CD4-positive, alpha-beta memory T cell (primary cell): ENCODE measurements around the gene MIEN1. TPM values are rescaled to one million over a fixed set of nuclear protein-coding genes. Genes with fewer than 3 reads are reported as not detected.

ENCODE experiments used
- CTCF ChIA-PET: fragments of 350-600 bp; sonication (Branson Sonifier 250); formaldehyde crosslinking; loops from one replicate; lab custom pipeline; 2021; ENCODE audit warnings: inconsistent platforms; ENCODE audit not compliant: partially characterized antibody; lab: Charles Lee
- POLR2A ChIA-PET: fragments of 350-600 bp; sonication (Branson Sonifier 250); formaldehyde crosslinking; loops from one replicate; lab custom pipeline; 2021; ENCODE audit not compliant: partially characterized antibody; lab: Charles Lee
- DNase-seq, 5 donors: peaks; one replicate each; pipeline versions ENCODE4 v3.0.0 to v3.0.0-alpha.2; 2020 to 2022; ENCODE audit warnings: mixed read lengths in 1 of 5
- H3K27ac ChIP-seq: one replicate; pipeline ENCODE4 v1.7.0; 2013; ENCODE audit warnings: low read depth, low read length
- H3K27me3 ChIP-seq: 2 replicates; pipeline ENCODE4 v1.7.0; 2013; ENCODE audit warnings: mild to moderate bottlenecking, low read length, moderate library complexity; ENCODE audit not compliant: insufficient read depth
- H3K36me3 ChIP-seq: 2 replicates; pipeline ENCODE4 v1.7.0; 2013; ENCODE audit warnings: mild to moderate bottlenecking, low read length, moderate library complexity; ENCODE audit not compliant: insufficient read depth
- H3K4me1 ChIP-seq: 2 replicates; pipeline ENCODE4 v1.7.0; 2013; ENCODE audit warnings: mild to moderate bottlenecking, low read length, moderate library complexity; ENCODE audit not compliant: insufficient read depth
- H3K4me3 ChIP-seq, 2 donors: one replicate each; pipeline ENCODE4 v1.7.0; 2013; ENCODE audit warnings: low read length in 2 of 2, mild to moderate bottlenecking in 1 of 2
- H3K9me3 ChIP-seq, 2 donors: one replicate each; pipeline ENCODE4 v1.7.0; 2013; ENCODE audit warnings: low read length in 2 of 2, control low read depth in 1 of 2; ENCODE audit not compliant: control insufficient read depth in 1 of 2
- H3K27ac Mint-ChIP-seq, 7 donors: one replicate each; pipeline ENCODE4 v1.8.0; 2020 to 2021; ENCODE audit warnings: mixed read lengths in 7 of 7, mild to moderate bottlenecking in 6 of 7, inconsistent platforms in 3 of 7, moderate library complexity in 3 of 7
- H3K27me3 Mint-ChIP-seq, 2 donors: one replicate each; pipeline ENCODE4 v1.8.0; 2020 to 2021; ENCODE audit warnings: mixed read lengths in 2 of 2
- H3K36me3 Mint-ChIP-seq, 2 donors: one replicate each; pipeline ENCODE4 v1.8.0; 2020 to 2021; ENCODE audit warnings: mixed read lengths in 2 of 2, inconsistent platforms in 1 of 2, mild to moderate bottlenecking in 1 of 2
- H3K4me1 Mint-ChIP-seq, 4 donors: one replicate each; pipeline ENCODE4 v1.8.0; 2020 to 2021; ENCODE audit warnings: mixed read lengths in 4 of 4, mild to moderate bottlenecking in 1 of 4
- H3K4me3 Mint-ChIP-seq, 8 donors: one replicate each; pipeline ENCODE4 v1.8.0; 2020 to 2021; ENCODE audit warnings: mixed read lengths in 8 of 8, mild to moderate bottlenecking in 7 of 8, moderate library complexity in 6 of 8, inconsistent platforms in 3 of 8
- H3K9me3 Mint-ChIP-seq, 8 donors: one replicate each; pipeline ENCODE4 v1.8.0; 2020 to 2021; ENCODE audit warnings: mixed read lengths in 8 of 8, mild to moderate bottlenecking in 5 of 8, inconsistent platforms in 3 of 8, moderate library complexity in 1 of 8
- intact Hi-C: fragments of 100-400 bp; cut with micrococcal nuclease; formaldehyde crosslinking; loops from one replicate; pipeline ENCODE4 v1.15.1; 2023
- polyA plus RNA-seq, 2 donors: library from polyadenylated mRNA; unstranded; fragments of 300-500 nt; fragmentation: Illumina TruSeq; gene quantifications; one replicate each; pipeline ENCODE4 v1.2.3, GENCODE V29; 2021
- total RNA-seq, 2 experiments: library from RNA; stranded (reverse); gene quantifications; one replicate each; pipeline ENCODE4 v1.2.3, GENCODE V29; 2021

The MIEN1 gene
- total and polyA plus RNA-seq, 4 experiments from 2014 or later, result 35.8 to 96.6 (median 63.3) TPM

DNA sequence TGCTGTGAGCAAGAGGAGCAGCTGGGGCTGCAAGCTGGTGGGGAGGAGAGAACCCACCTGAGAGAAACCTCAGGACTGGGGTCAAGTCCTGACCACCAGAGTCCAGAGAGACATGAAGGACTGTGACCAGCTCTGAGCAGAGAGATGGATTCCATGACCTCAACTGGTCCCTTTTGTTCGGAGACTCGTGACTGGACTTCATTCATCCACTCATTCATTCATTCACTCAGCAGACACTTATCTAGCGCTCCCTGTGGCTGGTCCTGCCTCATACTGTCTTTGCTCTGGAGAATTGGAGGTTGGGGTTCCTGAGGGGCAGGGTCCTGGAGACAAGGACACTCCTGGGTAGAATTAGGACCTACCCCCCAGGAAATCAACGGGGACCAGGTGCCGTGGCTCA, 26.4 kb downstream of the MIEN1 start:
- H3K9me3 Mint-ChIP-seq, result no peaks in the 10 kb centered on the region
- intact Hi-C loops, result no loop called here
- H3K4me1 Mint-ChIP-seq, result peaks cover 13 to 41% (median 27%) of the 10 kb centered on the region in 4 donors
- Histone ChIP-seq H3K9me3 (no peaks in the 10 kb centered on the region), H3K27me3 (no peaks in the 10 kb centered on the region), H3K36me3 (no peaks in the 10 kb centered on the region), H3K4me1 (peaks cover 20% of the 10 kb centered on the region), H3K27ac (no peak overlapping the region), H3K4me3 (no peak overlapping the region)
- ChIA-PET CTCF (no interaction called here), POLR2A (interaction anchor here (1.0 kb wide), 1 partner anchor 16 kb away, joined by 5 read pairs; the partner anchor contains the start of gene PGAP3)
- H3K4me3 Mint-ChIP-seq, result no peak overlapping the region
- no peaks in the 10 kb centered on the region for H3K36me3 Mint-ChIP-seq
- H3K27ac Mint-ChIP-seq, result no peak overlapping the region
- peaks cover 18 to 26% of the 10 kb centered on the region in 2 donors for H3K27me3 Mint-ChIP-seq
- no peak for DNase-seq

DNA sequence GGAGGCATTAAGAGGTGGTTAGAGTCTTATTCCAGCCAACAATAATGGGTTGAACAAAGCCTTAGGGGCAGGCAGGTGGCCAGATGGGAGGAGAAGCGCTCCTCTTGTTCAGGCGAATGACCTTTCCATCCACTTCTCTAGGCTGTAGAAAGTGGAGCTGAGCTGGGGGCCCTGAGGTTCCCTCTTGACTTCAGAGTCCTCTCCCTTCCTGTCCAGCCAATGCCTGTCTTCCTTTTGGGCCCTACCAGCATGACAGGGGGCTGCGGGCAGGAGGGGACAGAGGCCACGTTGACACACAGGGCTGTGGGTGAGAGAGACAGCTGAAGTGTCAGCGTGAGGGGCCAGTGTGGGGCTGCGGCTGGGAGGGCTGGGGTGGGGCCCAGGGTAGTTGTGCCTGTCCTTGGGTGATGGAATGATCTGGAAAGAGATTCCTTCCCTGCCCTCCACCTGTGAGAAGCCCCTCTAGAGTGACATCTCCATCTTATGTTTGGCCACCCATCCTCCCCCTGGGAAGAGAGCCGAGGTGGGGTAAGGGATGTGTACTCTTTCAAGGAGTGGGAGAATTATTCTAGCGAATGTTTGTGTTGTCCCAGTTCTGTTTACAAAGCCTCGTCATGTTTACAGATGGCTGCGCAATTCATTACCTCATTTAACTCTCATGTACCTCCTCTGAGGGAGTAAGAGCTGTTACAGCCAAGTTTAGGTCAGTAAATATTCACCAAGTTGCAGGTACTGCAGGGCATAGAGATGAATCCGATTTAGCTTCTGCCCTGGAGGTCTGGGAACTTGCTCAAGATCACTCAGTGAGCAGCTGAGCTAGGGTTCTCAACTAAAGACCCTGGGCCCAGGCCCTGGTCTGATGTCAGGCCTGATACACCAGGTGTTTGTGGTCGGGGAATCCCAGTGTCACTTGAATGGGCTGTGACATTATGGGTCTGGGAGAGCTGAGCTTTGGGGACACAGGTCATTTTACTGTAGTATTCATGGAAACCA, 27.1 kb downstream of the MIEN1 start:
- no peak overlapping the region for H3K27ac Mint-ChIP-seq
- CTCF ChIA-PET, result no interaction called here

DNA sequence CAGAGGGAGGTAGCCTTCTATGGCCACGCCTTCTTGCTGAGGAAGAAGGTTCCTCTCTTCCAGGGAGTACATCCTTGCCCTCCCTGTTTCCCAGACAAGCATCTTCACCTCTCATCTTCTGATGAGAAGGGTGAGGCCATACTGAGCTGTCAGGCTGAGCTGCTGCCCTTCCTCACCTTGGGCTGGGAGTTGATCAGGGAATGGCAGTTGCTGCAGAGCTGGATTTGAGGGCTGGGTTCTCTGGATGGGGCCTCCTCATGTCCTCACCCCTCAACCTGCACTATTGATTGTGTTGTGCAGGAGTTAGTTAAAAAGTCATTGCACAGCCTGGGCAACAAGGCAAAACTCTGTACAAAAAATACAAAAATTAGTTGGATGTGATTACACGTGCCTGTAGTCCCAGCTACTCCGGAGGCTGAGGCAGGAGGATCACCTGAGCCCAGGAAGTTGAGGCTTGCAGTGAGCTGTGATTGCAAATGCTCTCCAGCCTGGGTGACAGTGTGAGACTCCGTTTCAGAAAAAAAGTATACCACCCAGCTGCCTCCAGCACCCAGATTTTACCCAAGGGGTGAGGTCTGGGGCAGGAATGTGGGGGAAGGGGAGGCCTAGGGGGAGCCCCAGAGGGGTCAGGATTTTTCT, 28.4 kb downstream of the MIEN1 start:
- ChIA-PET CTCF (no interaction called here), POLR2A (interaction anchor here (0.7 kb wide), 2 partner anchors 13 to 28 kb away, joined by 3 read pairs; partner anchors contain the start of gene MIEN1)
- no peak for DNase-seq
- H3K9me3 Mint-ChIP-seq, result no peaks in the 10 kb centered on the region
- no peaks in the 10 kb centered on the region for H3K36me3 ChIP-seq
- peaks cover 3% of the 10 kb centered on the region for H3K27me3 ChIP-seq
- H3K4me3 Mint-ChIP-seq, result no peak overlapping the region
- no peak overlapping the region for H3K27ac Mint-ChIP-seq
- H3K27me3 Mint-ChIP-seq, result peaks cover 25 to 31% of the 10 kb centered on the region in 2 donors
- H3K36me3 Mint-ChIP-seq, result no peaks in the 10 kb centered on the region
- H3K4me3 ChIP-seq, result no peak overlapping the region
- intact Hi-C loops, result no loop called here
- no peak overlapping the region for H3K27ac ChIP-seq
- peaks cover 7 to 37% (median 13%) of the 10 kb centered on the region in 4 donors for H3K4me1 Mint-ChIP-seq
- H3K4me1 ChIP-seq, result peaks cover 6% of the 10 kb centered on the region
- H3K9me3 ChIP-seq, result no peaks in the 10 kb centered on the region

More for the DNA sequence above, 27.1 kb downstream of the MIEN1 start:
- Mint-ChIP-seq H3K36me3 (no peaks in the 10 kb centered on the region), H3K4me3 (peak overlapping the region in 1 of 8 donors; percentile 39), H3K27me3 (peaks cover 19 to 28% of the 10 kb centered on the region in 2 donors), H3K9me3 (no peaks in the 10 kb centered on the region), H3K4me1 (peaks cover 13 to 43% (median 24%) of the 10 kb centered on the region in 4 donors)
- Histone ChIP-seq H3K9me3 (no peaks in the 10 kb centered on the region), H3K27me3 (peaks cover 3% of the 10 kb centered on the region), H3K36me3 (no peaks in the 10 kb centered on the region), H3K4me1 (peaks cover 19% of the 10 kb centered on the region), H3K4me3 (no peak overlapping the region), H3K27ac (no peak overlapping the region)
- DNase-seq, result no peak
- intact Hi-C loops, result no loop called here
- POLR2A ChIA-PET, result interaction anchor here (1.0 kb wide), 1 partner anchor 15 kb away, joined by 5 read pairs; the partner anchor contains the start of gene PGAP3

DNA sequence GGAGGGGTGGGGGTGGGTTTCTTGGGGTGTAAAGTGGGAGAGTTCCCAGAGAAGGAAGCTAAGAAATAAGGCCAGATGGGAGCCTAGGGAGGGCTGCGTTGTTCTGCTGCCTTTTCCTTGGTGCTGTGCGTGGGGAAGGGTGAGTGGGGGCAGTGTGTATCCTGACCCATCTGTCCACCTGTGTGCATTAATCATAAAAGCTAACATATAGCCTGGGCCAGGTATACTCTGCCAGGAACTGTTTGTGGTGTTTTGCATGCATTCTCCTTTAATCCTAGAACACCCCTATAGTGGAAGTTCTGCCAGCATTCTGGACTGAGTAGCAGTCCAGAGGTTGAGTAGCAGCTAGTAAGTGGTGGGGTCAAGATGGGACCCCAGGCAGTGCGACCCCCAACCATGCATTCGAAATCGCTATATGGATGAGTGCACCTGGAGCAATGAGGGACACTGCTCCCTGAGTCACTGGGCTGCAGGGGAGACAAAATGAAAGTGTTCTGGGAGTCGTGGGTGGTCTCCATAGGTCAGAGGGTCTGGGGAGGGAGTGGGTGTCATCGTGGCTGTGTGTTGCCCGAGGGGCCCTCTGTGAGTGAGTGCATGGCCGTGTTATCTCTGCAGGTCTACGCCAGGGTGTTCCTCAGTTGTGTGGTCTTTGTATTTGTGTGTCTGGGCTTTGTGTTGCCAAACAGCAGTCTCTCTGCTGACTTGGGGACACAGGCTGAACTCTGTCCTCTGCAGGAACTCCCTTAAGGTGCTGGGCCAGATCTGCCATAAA, 29.1 kb downstream of the MIEN1 start:
- intact Hi-C loops, result no loop called here
- H3K4me1 ChIP-seq, result no peaks in the 10 kb centered on the region
- Mint-ChIP-seq H3K4me1 (peaks cover 4 to 30% (median 7%) of the 10 kb centered on the region in 4 donors), H3K27me3 (peaks cover 25 to 31% of the 10 kb centered on the region in 2 donors), H3K4me3 (peak overlapping the region in 3 of 8 donors; percentile 4 to 25 (median 24)), H3K36me3 (no peaks in the 10 kb centered on the region), H3K9me3 (no peaks in the 10 kb centered on the region), H3K27ac (no peak overlapping the region)
- DNase-seq, result no peak
- no peaks in the 10 kb centered on the region for H3K36me3 ChIP-seq
- H3K27ac ChIP-seq, result no peak overlapping the region
- POLR2A ChIA-PET, result interaction anchor here (0.7 to 1.4 kb wide), 3 partner anchors 13 to 29 kb away, joined by 3 read pairs; partner anchors contain the start of gene MIEN1
- H3K27me3 ChIP-seq, result peaks cover 3% of the 10 kb centered on the region
- no peak overlapping the region for H3K4me3 ChIP-seq
- CTCF ChIA-PET, result no interaction called here
- H3K9me3 ChIP-seq, result no peaks in the 10 kb centered on the region

DNA sequence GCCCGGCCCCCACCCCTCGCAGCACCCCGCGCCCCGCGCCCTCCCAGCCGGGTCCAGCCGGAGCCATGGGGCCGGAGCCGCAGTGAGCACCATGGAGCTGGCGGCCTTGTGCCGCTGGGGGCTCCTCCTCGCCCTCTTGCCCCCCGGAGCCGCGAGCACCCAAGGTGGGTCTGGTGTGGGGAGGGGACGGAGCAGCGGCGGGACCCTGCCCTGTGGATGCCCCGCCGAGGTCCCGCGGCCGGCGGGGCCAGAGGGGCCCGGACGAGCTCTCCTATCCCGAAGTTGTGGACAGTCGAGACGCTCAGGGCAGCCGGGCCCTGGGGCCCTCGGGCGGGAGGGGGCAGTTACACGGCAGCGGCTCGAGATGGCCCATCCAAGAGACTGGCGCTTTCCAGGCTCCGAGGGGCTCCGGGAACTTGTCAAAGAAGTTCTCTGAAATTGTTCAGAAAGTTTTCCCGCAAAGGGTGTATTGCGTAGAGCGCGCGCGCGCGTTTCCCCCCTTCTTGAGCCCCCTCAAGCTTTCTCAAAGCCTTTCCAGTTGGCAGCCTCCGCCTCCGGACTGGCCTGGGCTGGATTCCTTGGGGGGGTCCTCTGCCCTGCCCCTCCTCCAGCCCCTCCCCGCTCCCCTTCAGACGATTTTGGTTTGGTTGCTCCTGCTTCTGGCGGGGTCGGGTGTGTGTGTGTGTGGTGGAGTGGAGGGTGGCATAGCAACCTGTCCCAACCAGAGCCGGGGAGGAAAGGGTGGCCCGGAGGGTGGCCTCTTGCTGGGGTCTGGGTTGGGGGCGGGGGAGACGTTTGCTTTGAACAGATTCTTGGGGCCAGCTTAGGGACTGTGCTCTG, 30.0 kb downstream of the MIEN1 start:
- no peak overlapping the region for H3K27ac Mint-ChIP-seq

DNA sequence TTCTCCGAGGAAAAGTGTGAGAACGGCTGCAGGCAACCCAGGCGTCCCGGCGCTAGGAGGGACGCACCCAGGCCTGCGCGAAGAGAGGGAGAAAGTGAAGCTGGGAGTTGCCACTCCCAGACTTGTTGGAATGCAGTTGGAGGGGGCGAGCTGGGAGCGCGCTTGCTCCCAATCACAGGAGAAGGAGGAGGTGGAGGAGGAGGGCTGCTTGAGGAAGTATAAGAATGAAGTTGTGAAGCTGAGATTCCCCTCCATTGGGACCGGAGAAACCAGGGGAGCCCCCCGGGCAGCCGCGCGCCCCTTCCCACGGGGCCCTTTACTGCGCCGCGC, 30.5 kb downstream of the MIEN1 start, which contains the start of gene ERBB2:
ERBB2 (plus strand) TSS at position 247 of the 330 bp plus-strand sequence. CDS start 175 bp downstream, outside the sequence.
- Mint-ChIP-seq H3K4me1 (peaks cover 4 to 29% (median 7%) of the 10 kb centered on the region in 4 donors), H3K9me3 (no peaks in the 10 kb centered on the region), H3K27ac (peak within 1 kb of the TSS in 1 of 7 donors; percentile 76), H3K4me3 (peak within 1 kb of the TSS in 6 of 8 donors; percentile 36 to 76 (median 42)), H3K27me3 (peaks cover 25 to 31% of the 10 kb centered on the region in 2 donors), H3K36me3 (peaks cover 0 to 2% of the 10 kb centered on the region in 2 donors)
- DNase-seq, result no peak
- Histone ChIP-seq H3K27me3 (peaks cover 3% of the 10 kb centered on the region), H3K4me1 (no peaks in the 10 kb centered on the region), H3K36me3 (no peaks in the 10 kb centered on the region), H3K9me3 (no peaks in the 10 kb centered on the region), H3K27ac (no peak within 1 kb of the TSS), H3K4me3 (no peak within 1 kb of the TSS)
- ChIA-PET CTCF (interaction anchor here (1.0 kb wide), 1 partner anchor 29 kb away, joined by 3 read pairs; no protein-coding TSS in a partner anchor), POLR2A (interaction anchor here (0.6 to 1.4 kb wide), 3 partner anchors 12 to 24 kb away, joined by 3 to 5 read pairs (median 3); partner anchors contain the start of gene PGAP3)
- intact Hi-C loops, result no loop called here

More for the DNA sequence above, 30.0 kb downstream of the MIEN1 start:
- no peak overlapping the region for H3K27ac ChIP-seq
- no peak overlapping the region for H3K4me3 ChIP-seq
- H3K4me1 Mint-ChIP-seq, result peaks cover 4 to 30% (median 7%) of the 10 kb centered on the region in 4 donors
- intact Hi-C loops, result no loop called here
- peak overlapping the region in 1 of 8 donors; percentile 4 for H3K4me3 Mint-ChIP-seq
- no peaks in the 10 kb centered on the region for H3K9me3 ChIP-seq
- H3K36me3 ChIP-seq, result no peaks in the 10 kb centered on the region
- peaks cover 3% of the 10 kb centered on the region for H3K27me3 ChIP-seq
- no peaks in the 10 kb centered on the region for H3K36me3 Mint-ChIP-seq
- POLR2A ChIA-PET, result interaction anchor here (0.6 to 1.4 kb wide), 4 partner anchors 12 to 59 kb away, joined by 3 to 5 read pairs (median 3); partner anchors contain the start of gene PGAP3
- H3K4me1 ChIP-seq, result no peaks in the 10 kb centered on the region
- H3K9me3 Mint-ChIP-seq, result no peaks in the 10 kb centered on the region
- DNase-seq, result no peak
- CTCF ChIA-PET, result no interaction called here
- H3K27me3 Mint-ChIP-seq, result peaks cover 25 to 31% of the 10 kb centered on the region in 2 donors
